Activated effector memory CD4-positive, alpha-beta T cell treated with Interleukin-2 at 50 U/mL for 16 hours (primary cell): ENCODE measurements around the gene CA7.
"Not testable (repeated sequence)": the region's sequence is repeated elsewhere in the genome, so short reads cannot be mapped to it uniquely, and the experiment has no call there.

Experiments
- DNase-seq: peaks from one replicate; pipeline ENCODE4 v3.0.0-alpha.2; 2020

The CA7 gene

GRCh38 chr16:66874079-66874775, 30.0 kb downstream of the CA7 start:
- no peak for DNase-seq

GRCh38 chr16:66878067-66878466, 33.9 kb downstream of the CA7 start:
- no peak for DNase-seq

- DNase-seq = peak; percentile 83
Observed at GRCh38 chr16:66880288-66881013, 36.2 kb downstream of the CA7 start, which contains the start of gene PDP2. TSS of gene PDP2 (plus strand) at chr16:66880515. CDS start at chr16:66884285, 3,770 bp downstream.

- DNase-seq = no peak
Observed at GRCh38 chr16:66881014-66881417, 36.8 kb downstream of the CA7 start.

- no peak for DNase-seq
Observed at GRCh38 chr16:66881560-66881959, 37.3 kb downstream of the CA7 start.

GRCh38 chr16:66881964-66882508, 37.8 kb downstream of the CA7 start:
- DNase-seq = no peak

- no peak for DNase-seq
Observed at GRCh38 chr16:66882702-66883101, 38.5 kb downstream of the CA7 start.

- no peak for DNase-seq
Observed at GRCh38 chr16:66885491-66885890, 41.3 kb downstream of the CA7 start.

GRCh38 chr16:66886321-66886720, 42.1 kb downstream of the CA7 start:
- DNase-seq = no peak

GRCh38 chr16:66886914-66887313, 42.7 kb downstream of the CA7 start:
- no peak for DNase-seq

- no peak for DNase-seq
Observed at GRCh38 chr16:66888647-66889615, 44.7 kb downstream of the CA7 start.

GRCh38 chr16:66889622-66890021, 45.4 kb downstream of the CA7 start:
- no peak for DNase-seq

- DNase-seq = no peak
Observed at GRCh38 chr16:66890799-66891198, 46.6 kb downstream of the CA7 start.

- no peak for DNase-seq
Observed at GRCh38 chr16:66891360-66891759, 47.1 kb downstream of the CA7 start.

GRCh38 chr16:66891797-66892196, 47.6 kb downstream of the CA7 start:
- DNase-seq = no peak

GRCh38 chr16:66894055-66894454, 49.8 kb downstream of the CA7 start:
- no peak for DNase-seq

- peak; percentile 27 for DNase-seq
Observed at GRCh38 chr16:66894948-66895688, 50.9 kb downstream of the CA7 start.

- no peak for DNase-seq
Observed at GRCh38 chr16:66895689-66895979, 51.4 kb downstream of the CA7 start.

- no peak for DNase-seq
Observed at GRCh38 chr16:66895999-66896398, 51.8 kb downstream of the CA7 start.

- DNase-seq = not testable (repeated sequence)
Observed at GRCh38 chr16:66896682-66897081, 52.5 kb downstream of the CA7 start.

GRCh38 chr16:66898207-66898606, 54.0 kb downstream of the CA7 start:
- no peak for DNase-seq

GRCh38 chr16:66898933-66899309, 54.7 kb downstream of the CA7 start:
- no peak for DNase-seq
